Transverse colon (tissue), 3 donors: ENCODE data around the gene C17orf114.

Experiments
- CTCF ChIP-seq, 5 experiments: fragments of 200-600 bp in 3 of 5; fragments of 450-650 bp in 2 of 5; sonication (generic) in 3 of 5; IDR thresholded peaks; 1 replicate in 2 of 5; 2 replicates in 3 of 5; pipeline ENCODE4 v1.5.1; 2016 to 2017; ENCODE audit warnings: antibody characterized with exemption in 5 of 5, inconsistent platforms in 3 of 5, mild to moderate bottlenecking in 2 of 5, moderate library complexity in 1 of 5
- EP300 ChIP-seq: sonication (generic); formaldehyde crosslinking; IDR thresholded peaks from one replicate; pipeline ENCODE4 v1.6.1; 2017; ENCODE audit warnings: antibody characterized with exemption, low read depth

- TF ChIP-seq CTCF (IDR thresholded peaks at IDR 0.05) (no peak), EP300 (no peak)
Measured at GRCh38 chr17:4850246-4850645, 48.1 kb upstream of the C17orf114 start.
